K562 (cell line): ENCODE measurements around the gene SPAG17. TPM values are rescaled to one million over a fixed set of nuclear protein-coding genes. Genes with fewer than 3 reads are reported as not detected.

ENCODE experiments used
- ATAC-seq: fragments of 200-7000 bp; cut with Tn5 transposase; 3 replicates; pipeline ENCODE4 v1.9.1; 2020; ENCODE audit warnings: moderate library complexity
- BruUV-seq: library from RNA; stranded (reverse); fragments of 400-500 nt; replicated peaks from 2 replicates; lab custom pipeline; 2021; lab: Mats Ljungman, UMichigan
- CTCF ChIA-PET: fragments of 300-600 bp; formaldehyde crosslinking; extraction: SDS; loops from one replicate; lab custom pipeline; 2021; ENCODE audit warnings: low intra/inter-chr PET ratio; lab: Yijun Ruan, JAX
- POLR2A ChIA-PET: fragments of 300-600, 350-650 bp; sonication (Branson Sonifier 250); formaldehyde crosslinking; extraction: SDS; loops from one replicate; lab custom pipeline; 2021; ENCODE audit warnings: antibody characterized with exemption, inconsistent platforms; lab: Yijun Ruan, JAX
- DNase-seq, 4 experiments: peaks; one replicate each; pipeline versions ENCODE4 v3.0.0 to v3.0.0-alpha.2; 2011 to 2018; ENCODE audit warnings: low spot score in 3 of 4, mixed read lengths in 3 of 4; ENCODE audit errors: extremely low read depth in 1 of 4
- FAIRE-seq: peaks from 2 replicates; lab custom pipeline; 2011; peaks lifted over from hg19 to GRCh38; lab: Jason Lieb, UNC
- H2AFZ ChIP-seq: 2 replicates; pipeline ENCODE4 v1.6.0; 2011; ENCODE audit warnings: low read depth, low read length, control low read depth, inconsistent platforms
- H3K27ac ChIP-seq: fragments of 200-600 bp; 3 replicates; pipeline ENCODE4 v1.8.0; 2011; ENCODE audit warnings: low read depth, mild to moderate bottlenecking, control low read depth, inconsistent platforms, low read length, moderate library complexity, mixed read lengths; ENCODE audit errors: extremely low read depth
- H3K27me3 ChIP-seq, 2 experiments: fragments of 300-600 bp in 1 of 2; 2 replicates in 1 of 2; 3 replicates in 1 of 2; pipeline versions ENCODE4 v1.6.0 to v1.8.0; 2011; ENCODE audit warnings: inconsistent platforms in 2 of 2, low read length in 2 of 2, mild to moderate bottlenecking in 1 of 2, mixed read lengths in 1 of 2, moderate library complexity in 1 of 2; ENCODE audit not compliant: control insufficient read depth in 2 of 2, insufficient read depth in 2 of 2
- H3K36me3 ChIP-seq: fragments of 300-600 bp; 3 replicates; pipeline ENCODE4 v1.8.0; 2011; ENCODE audit warnings: mild to moderate bottlenecking, low read length, inconsistent platforms; ENCODE audit not compliant: control insufficient read depth, insufficient read depth
- H3K4me1 ChIP-seq, 2 experiments: fragments of 200-600 bp in 1 of 2; replicated peaks in 1 of 2; 2 replicates in 1 of 2; 3 replicates in 1 of 2; pipeline versions ENCODE4 v1.5.1 to v1.8.0; 2011; ENCODE audit warnings: inconsistent platforms in 2 of 2, low read length in 2 of 2, mild to moderate bottlenecking in 1 of 2, mixed read lengths in 1 of 2, moderate library complexity in 1 of 2; ENCODE audit not compliant: control insufficient read depth in 2 of 2, insufficient read depth in 2 of 2
- H3K4me2 ChIP-seq: 2 replicates; pipeline ENCODE4 v1.6.1; 2011; ENCODE audit warnings: low read length, control low read depth, inconsistent platforms, mixed read lengths; ENCODE audit not compliant: insufficient read depth
- H3K4me3 ChIP-seq: fragments of 200-600 bp; sonication (generic), shearing (Covaris generic); 2 replicates; pipeline ENCODE4 v1.5.1; 2016; ENCODE audit warnings: control low read depth, inconsistent platforms
- H3K79me2 ChIP-seq: fragments of 200-600 bp; 3 replicates; pipeline ENCODE4 v1.8.0; 2011; ENCODE audit warnings: low read length, inconsistent platforms; ENCODE audit not compliant: control insufficient read depth, insufficient read depth
- H3K9ac ChIP-seq, 2 experiments: 2 replicates each; pipeline versions ENCODE4 v1.6.0 to v1.6.1; 2011; ENCODE audit warnings: low read depth in 2 of 2, low read length in 2 of 2, control low read depth in 1 of 2, inconsistent platforms in 1 of 2, mild to moderate bottlenecking in 1 of 2, mixed read lengths in 1 of 2; ENCODE audit not compliant: insufficient read depth in 1 of 2
- H3K9me1 ChIP-seq: one replicate; pipeline ENCODE4 v1.6.0; 2011; ENCODE audit warnings: inconsistent platforms, mild to moderate bottlenecking, low read length, moderate library complexity; ENCODE audit not compliant: control insufficient read depth, insufficient read depth
- H3K9me3 ChIP-seq: replicated peaks from 2 replicates; pipeline ENCODE4 v1.5.1; 2011; ENCODE audit warnings: low read depth, low read length, inconsistent platforms; ENCODE audit not compliant: control insufficient read depth, insufficient read depth
- H4K20me1 ChIP-seq: replicated peaks from 2 replicates; pipeline ENCODE4 v1.6.1; 2011; ENCODE audit warnings: low read length, inconsistent platforms, mixed read lengths; ENCODE audit not compliant: control insufficient read depth, insufficient read depth
- BDP1 ChIP-seq: IDR thresholded peaks from 3 replicates; pipeline ENCODE4 v1.6.1; 2011; ENCODE audit not compliant: insufficient read length, insufficient read depth
- EGR1 ChIP-seq: fragments of 450-650 bp; conservative IDR thresholded peaks from 2 replicates; pipeline ENCODE4 v1.6.1; 2017; ENCODE audit warnings: mild to moderate bottlenecking
- HIVEP1 ChIP-seq: fragments of 250-450 bp; sonication (Bioruptor Pico); IDR thresholded peaks from 2 replicates; pipeline ENCODE4 v1.4.0; 2020; ENCODE audit warnings: mild to moderate bottlenecking
- HNRNPH1 ChIP-seq: fragments of 200-400 bp; formaldehyde crosslinking; optimal IDR thresholded peaks from 2 replicates; pipeline ENCODE3; 2017; ENCODE audit warnings: low read depth, mild to moderate bottlenecking, low read length, moderate library complexity
- MEF2D ChIP-seq: conservative IDR thresholded peaks from 2 replicates; pipeline ENCODE4 v1.6.1; 2016; ENCODE audit warnings: low read depth, missing genetic modification characterization, missing compliant biosample characterization
- NFE2L1 ChIP-seq: fragments of 450-650 bp; IDR thresholded peaks from 2 replicates; pipeline ENCODE4 v1.6.1; 2016; ENCODE audit warnings: missing genetic modification characterization, low read depth, mild to moderate bottlenecking, missing compliant biosample characterization, moderate library complexity, borderline replicate concordance
- POLR2G ChIP-seq: fragments of 200-400 bp; formaldehyde crosslinking; IDR thresholded peaks from 2 replicates; pipeline ENCODE4 v1.6.1; 2017; ENCODE audit warnings: low read depth, mild to moderate bottlenecking, antibody characterized with exemption, low read length, moderate library complexity
- SAFB2 ChIP-seq: fragments of 200-400 bp; formaldehyde crosslinking; IDR thresholded peaks from 2 replicates; pipeline ENCODE4 v1.6.1; 2018; ENCODE audit warnings: borderline replicate concordance, low read length, low read depth, moderate library complexity; ENCODE audit not compliant: severe bottlenecking
- TAL1 ChIP-seq: fragments of 450-650 bp; IDR thresholded peaks from 2 replicates; pipeline ENCODE4 v1.6.1; 2016; ENCODE audit warnings: mild to moderate bottlenecking
- ZC3H11A ChIP-seq: IDR thresholded peaks from 2 replicates; pipeline ENCODE4 v1.6.1; 2012; ENCODE audit warnings: low read depth, low read length, improper control_type of control experiment
- ZNF184 ChIP-seq: sonication (generic); formaldehyde crosslinking; IDR thresholded peaks from 2 replicates; pipeline ENCODE4 v1.5.0; 2020; ENCODE audit warnings: missing genetic modification reagents
- ZNF507 ChIP-seq: conservative IDR thresholded peaks from 2 replicates; pipeline ENCODE4 v1.6.1; 2017; ENCODE audit warnings: missing genetic modification characterization, missing compliant biosample characterization
- ZNF584 ChIP-seq: fragments of 200-800 bp; sonication (Bioruptor generic); IDR thresholded peaks from 2 replicates; pipeline ENCODE4 v1.6.1; 2016; ENCODE audit warnings: low read depth, mild to moderate bottlenecking, missing genetic modification characterization, missing compliant biosample characterization
- WGBS: fragments of 100-300 bp; shearing (Covaris generic); methylation state at CpG from one replicate; pipeline ENCODE4 v1.1.6; 2016; ENCODE audit warnings: low coverage, mixed read lengths; ENCODE audit not compliant: insufficient coverage; ENCODE audit errors: missing lambda C conversion rate; 5-methylcytosine and 5-hydroxymethylcytosine counted together
- in situ Hi-C: fragments of 300-500 bp; cut with MboI; formaldehyde crosslinking; loops from 4 replicates; pipeline ENCODE4 v1.15.0; 2018; ENCODE audit warnings: inconsistent platforms, mixed read lengths
- intact Hi-C: fragments of 100-400 bp; cut with micrococcal nuclease; formaldehyde crosslinking; loops from 2 replicates; pipeline ENCODE4 v1.14.2; 2022
- polyA plus RNA-seq, 8 experiments: library from polyadenylated mRNA; depleted of rRNA in 4 of 8; stranded (reverse) in 5 of 8; unstranded in 3 of 8; fragments of >200 nt; fragmentation: Nextera tagmentation in 2 of 8; fragmentation: Illumina TruSeq in 1 of 8; extraction: Ambion mirVana in 2 of 8; extraction: Trizol in 1 of 8; gene quantifications; 2 replicates each; pipeline versions ENCODE4 v1.2.1 to v1.2.3, GENCODE V29; 2011 to 2014; ENCODE audit warnings: inconsistent platforms in 1 of 8, missing spikeins in 1 of 8
- total RNA-seq, 7 experiments: library from RNA; depleted of rRNA in 6 of 7; stranded (reverse); fragments of >200 nt in 6 of 7; fragmentation: Illumina TruSeq in 2 of 7; extraction: Trizol in 2 of 7; gene quantifications; 2 replicates each; pipeline versions ENCODE4 v1.2.1 to v1.2.3, GENCODE V29; 2011 to 2021; ENCODE audit warnings: low replicate concordance in 1 of 7
- TF ChIP-seq, protein P1 (sequence below): fragments of 450-650 bp; formaldehyde crosslinking; IDR thresholded peaks from 2 replicates; pipeline ENCODE4 v1.4.0; 2022; ENCODE audit warnings: missing genetic modification characterization
- TF ChIP-seq, protein P2 (sequence below): fragments of 250-450 bp; sonication (Bioruptor Pico); IDR thresholded peaks from 2 replicates; pipeline ENCODE4 v1.5.0; 2021

SPAG17 gene
- total and polyA plus RNA-seq, 9 of the 15 experiments (the other 6 are each of a cell fraction or from before 2014, with no cell fraction given): 0.07 to 2.1 (median 1.5) TPM

- H3K9me3 ChIP-seq: no peaks in the 10 kb centered on the region
- 0% methylated on average over 1 of the region's 1 CpG for WGBS
- H3K9me1 ChIP-seq: no peaks in the 10 kb centered on the region
- no peaks in the 10 kb centered on the region for H3K79me2 ChIP-seq
- ChIA-PET POLR2A (interaction anchor here (1.3 kb wide), 1 partner anchor 9 kb away, joined by 5 read pairs; no protein-coding TSS in a partner anchor), CTCF (no interaction called here)
- intact Hi-C loops (no loop called here), in situ Hi-C loops (no loop called here)
- no peak overlapping the region for H3K9ac ChIP-seq
- TF ChIP-seq ZNF184 (CRISPR knock-in tag) (no peak), NFE2L1 (tag) (no peak), HIVEP1 (CRISPR knock-in tag) (no peak), TAL1 (no peak), MEF2D (tag) (no peak), POLR2G (no peak), HNRNPH1 (no peak), BDP1 (no peak), SAFB2 (no peak), ZNF584 (CRISPR knock-in tag) (no peak), EGR1 (no peak), ZC3H11A (no peak), ZNF507 (tag) (no peak)
- TF ChIP-seq, protein P1, sequence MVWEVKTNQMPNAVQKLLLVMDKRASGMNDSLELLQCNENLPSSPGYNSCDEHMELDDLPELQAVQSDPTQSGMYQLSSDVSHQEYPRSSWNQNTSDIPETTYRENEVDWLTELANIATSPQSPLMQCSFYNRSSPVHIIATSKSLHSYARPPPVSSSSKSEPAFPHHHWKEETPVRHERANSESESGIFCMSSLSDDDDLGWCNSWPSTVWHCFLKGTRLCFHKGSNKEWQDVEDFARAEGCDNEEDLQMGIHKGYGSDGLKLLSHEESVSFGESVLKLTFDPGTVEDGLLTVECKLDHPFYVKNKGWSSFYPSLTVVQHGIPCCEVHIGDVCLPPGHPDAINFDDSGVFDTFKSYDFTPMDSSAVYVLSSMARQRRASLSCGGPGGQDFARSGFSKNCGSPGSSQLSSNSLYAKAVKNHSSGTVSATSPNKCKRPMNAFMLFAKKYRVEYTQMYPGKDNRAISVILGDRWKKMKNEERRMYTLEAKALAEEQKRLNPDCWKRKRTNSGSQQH (CRISPR knock-in tag): no peak
- TF ChIP-seq, protein P2, sequence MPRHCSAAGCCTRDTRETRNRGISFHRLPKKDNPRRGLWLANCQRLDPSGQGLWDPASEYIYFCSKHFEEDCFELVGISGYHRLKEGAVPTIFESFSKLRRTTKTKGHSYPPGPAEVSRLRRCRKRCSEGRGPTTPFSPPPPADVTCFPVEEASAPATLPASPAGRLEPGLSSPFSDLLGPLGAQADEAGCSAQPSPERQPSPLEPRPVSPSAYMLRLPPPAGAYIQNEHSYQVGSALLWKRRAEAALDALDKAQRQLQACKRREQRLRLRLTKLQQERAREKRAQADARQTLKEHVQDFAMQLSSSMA (CRISPR knock-in tag): no peak
- no peak; the same call in 2 of the 3 replicates for ATAC-seq
- FAIRE-seq: no peak
- no peak overlapping the region for H3K4me3 ChIP-seq
- H3K36me3 ChIP-seq: no peaks in the 10 kb centered on the region
- no peak overlapping the region for H3K27ac ChIP-seq
- H3K27me3 ChIP-seq: no peaks in the 10 kb centered on the region
- no peak overlapping the region for H2AFZ ChIP-seq
- H3K4me1 ChIP-seq: no peaks in the 10 kb centered on the region
- DNase-seq: no peak
- no peak overlapping the region for H3K4me2 ChIP-seq
- H4K20me1 ChIP-seq: no peaks in the 10 kb centered on the region
- BruUV-seq: no TSS peak
Measured at GRCh38 chr1:118021668-118022067, 163.4 kb downstream of the SPAG17 start.
